ENCODE data around the gene LDB3. TPM values are rescaled to one million over a fixed set of nuclear protein-coding genes. Genes with fewer than 3 reads are reported as not detected.
"Not testable (repeated sequence)": the region's sequence is repeated elsewhere in the genome, so short reads cannot be mapped to it uniquely, and the experiment has no call there.

Gene LDB3
- total RNA-seq, 3 donors from 2014 or later (not counting 1 experiment from before 2014, with no cell fraction given): 0.11 to 0.12 TPM; not detected in 1

DNA sequence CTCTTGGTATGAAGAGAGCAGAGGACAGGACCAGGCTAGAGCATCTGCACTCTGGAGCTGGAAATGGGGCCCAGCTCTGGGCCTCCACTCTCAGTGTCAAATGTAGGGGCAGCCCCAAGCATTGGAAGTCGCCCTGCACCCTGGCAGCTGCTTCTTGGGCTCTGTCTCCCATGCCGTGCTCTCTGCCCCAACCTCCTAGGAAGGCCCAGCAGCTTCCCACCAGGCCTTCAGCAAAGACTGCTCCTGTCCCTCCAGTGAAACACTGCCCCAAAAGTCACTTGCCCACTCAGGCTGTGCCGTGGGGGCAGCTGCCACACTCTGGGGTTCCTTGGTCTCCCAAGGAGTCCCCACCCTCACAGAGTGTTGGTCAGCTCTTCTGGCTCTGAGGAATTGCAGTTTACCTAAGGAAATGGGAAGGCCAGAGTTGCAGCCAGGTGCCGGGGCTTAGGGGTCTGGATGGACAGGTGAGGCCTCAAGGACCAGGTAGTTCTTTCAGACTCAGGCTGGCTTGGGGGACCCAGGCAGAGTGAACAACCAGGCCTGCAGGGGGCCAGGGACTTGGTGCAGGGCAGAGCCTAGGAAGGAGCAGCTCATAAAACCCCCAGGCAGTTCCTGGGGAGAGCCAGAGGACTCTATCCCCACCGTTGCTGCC lies 23.4 kb upstream of the LDB3 start:
- peak in 1 of 3 donors; percentile 8 for ATAC-seq
- WGBS (ENCODE audit: insufficient coverage): 81% methylated on average over 5 of the region's 5 CpGs

DNA sequence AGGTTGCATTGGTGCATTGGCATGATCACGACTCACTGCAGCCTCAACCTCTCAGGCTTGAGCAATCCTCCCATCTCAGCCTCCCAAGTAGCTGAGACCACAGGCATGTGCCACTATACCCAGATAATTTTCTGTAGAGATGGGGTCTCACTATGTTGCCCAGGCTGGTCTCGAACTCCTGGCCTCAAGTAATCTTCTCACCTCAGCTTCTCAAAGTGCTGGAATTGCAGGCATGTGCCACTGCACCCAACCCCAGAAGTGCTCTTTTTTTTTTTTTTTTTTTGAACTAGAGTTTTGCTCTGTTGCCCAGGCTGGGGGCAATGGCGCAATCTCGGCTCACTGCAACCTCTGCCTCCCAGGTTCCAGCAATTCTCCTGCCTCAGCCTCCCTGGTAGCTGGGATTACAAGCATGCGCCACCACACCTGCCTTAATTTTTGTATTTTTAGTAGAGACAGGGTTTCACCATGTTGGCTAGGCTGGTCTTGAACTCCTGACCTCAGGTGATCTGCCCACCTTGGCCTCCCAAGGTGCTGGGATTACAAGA lies 22.6 kb upstream of the LDB3 start:
- intact Hi-C loops (cut with micrococcal nuclease): not testable (repeated sequence)

More for the DNA sequence above, 23.4 kb upstream of the LDB3 start:
- Histone ChIP-seq H3K27ac (ENCODE audit: low read length) (no peak overlapping the region), H3K4me1 (ENCODE audit: control insufficient read depth, insufficient read depth, low read length) (no peaks in the 10 kb centered on the region), H3K4me3 (ENCODE audit: low read length) (no peak overlapping the region), H3K9me3 (ENCODE audit: control insufficient read depth, insufficient read depth, low read length) (no peaks in the 10 kb centered on the region), H3K36me3 (ENCODE audit: control insufficient read depth, insufficient read depth, low read length) (no peaks in the 10 kb centered on the region), H3K27me3 (ENCODE audit: control insufficient read depth, insufficient read depth, low read length) (no peaks in the 10 kb centered on the region)
- H3K4me3 Mint-ChIP-seq: no peak overlapping the region
- peaks cover 7 to 10% of the 10 kb centered on the region in 2 donors for H3K4me1 Mint-ChIP-seq
- no peaks in the 10 kb centered on the region for H3K9me3 Mint-ChIP-seq
- H3K36me3 Mint-ChIP-seq: no peaks in the 10 kb centered on the region
- DNase-seq: no peak
- peaks cover 3 to 5% of the 10 kb centered on the region in 2 donors for H3K27me3 Mint-ChIP-seq (ENCODE audit: low read depth in 2 of 2)
- no peak overlapping the region for H3K27ac Mint-ChIP-seq
- TF ChIP-seq, protein P1, sequence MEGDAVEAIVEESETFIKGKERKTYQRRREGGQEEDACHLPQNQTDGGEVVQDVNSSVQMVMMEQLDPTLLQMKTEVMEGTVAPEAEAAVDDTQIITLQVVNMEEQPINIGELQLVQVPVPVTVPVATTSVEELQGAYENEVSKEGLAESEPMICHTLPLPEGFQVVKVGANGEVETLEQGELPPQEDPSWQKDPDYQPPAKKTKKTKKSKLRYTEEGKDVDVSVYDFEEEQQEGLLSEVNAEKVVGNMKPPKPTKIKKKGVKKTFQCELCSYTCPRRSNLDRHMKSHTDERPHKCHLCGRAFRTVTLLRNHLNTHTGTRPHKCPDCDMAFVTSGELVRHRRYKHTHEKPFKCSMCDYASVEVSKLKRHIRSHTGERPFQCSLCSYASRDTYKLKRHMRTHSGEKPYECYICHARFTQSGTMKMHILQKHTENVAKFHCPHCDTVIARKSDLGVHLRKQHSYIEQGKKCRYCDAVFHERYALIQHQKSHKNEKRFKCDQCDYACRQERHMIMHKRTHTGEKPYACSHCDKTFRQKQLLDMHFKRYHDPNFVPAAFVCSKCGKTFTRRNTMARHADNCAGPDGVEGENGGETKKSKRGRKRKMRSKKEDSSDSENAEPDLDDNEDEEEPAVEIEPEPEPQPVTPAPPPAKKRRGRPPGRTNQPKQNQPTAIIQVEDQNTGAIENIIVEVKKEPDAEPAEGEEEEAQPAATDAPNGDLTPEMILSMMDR (IDR thresholded peaks at IDR 0.05): no peak
- intact Hi-C loops (cut with micrococcal nuclease): no loop called here

DNA sequence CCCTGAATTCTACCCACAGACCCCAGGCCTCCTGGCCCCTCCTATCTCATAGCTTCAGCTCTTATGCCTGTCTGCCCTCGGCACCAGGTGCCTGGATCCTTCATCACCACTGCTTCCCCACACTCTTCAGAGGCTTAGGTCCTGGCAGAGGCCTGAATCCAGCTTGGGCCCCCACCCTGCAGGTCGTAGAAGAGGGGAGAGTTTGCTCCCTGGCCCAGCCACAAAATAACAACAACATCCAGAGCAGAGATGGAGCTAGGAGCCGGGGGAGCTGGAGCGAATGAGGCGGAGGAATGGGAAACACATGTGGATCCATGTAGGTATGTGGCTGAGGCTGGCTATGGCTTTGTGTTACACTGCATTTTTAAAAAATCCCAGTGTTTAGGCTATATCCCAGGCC lies 21.8 kb upstream of the LDB3 start:
- Histone ChIP-seq H3K27me3 (ENCODE audit: control insufficient read depth, insufficient read depth, low read length) (no peaks in the 10 kb centered on the region), H3K9me3 (ENCODE audit: control insufficient read depth, insufficient read depth, low read length) (no peaks in the 10 kb centered on the region), H3K4me1 (ENCODE audit: control insufficient read depth, insufficient read depth, low read length) (no peaks in the 10 kb centered on the region), H3K4me3 (ENCODE audit: low read length) (no peak overlapping the region), H3K27ac (ENCODE audit: low read length) (no peak overlapping the region), H3K36me3 (ENCODE audit: control insufficient read depth, insufficient read depth, low read length) (no peaks in the 10 kb centered on the region)
- Mint-ChIP-seq H3K36me3 (no peaks in the 10 kb centered on the region), H3K4me1 (peaks cover 7 to 10% of the 10 kb centered on the region in 2 donors), H3K27me3 (ENCODE audit: low read depth in 2 of 2) (no peaks in the 10 kb centered on the region), H3K4me3 (no peak overlapping the region), H3K27ac (no peak overlapping the region), H3K9me3 (no peaks in the 10 kb centered on the region)
- ATAC-seq (no peak), DNase-seq (no peak)
- TF ChIP-seq, protein P1 (IDR thresholded peaks at IDR 0.05): no peak
- WGBS (ENCODE audit: insufficient coverage): 96% methylated on average over 3 of the region's 5 CpGs
- intact Hi-C loops (cut with micrococcal nuclease): no loop called here

More for the DNA sequence above, 22.6 kb upstream of the LDB3 start:
- not testable (repeated sequence) for H3K4me1 ChIP-seq (ENCODE audit: control insufficient read depth, insufficient read depth, low read length); H3K27ac Mint-ChIP-seq; H3K27ac ChIP-seq (ENCODE audit: low read length); H3K9me3 ChIP-seq (ENCODE audit: control insufficient read depth, insufficient read depth, low read length); H3K4me3 Mint-ChIP-seq; ATAC-seq; H3K9me3 Mint-ChIP-seq; DNase-seq; H3K36me3 Mint-ChIP-seq; H3K36me3 ChIP-seq (ENCODE audit: control insufficient read depth, insufficient read depth, low read length); H3K4me3 ChIP-seq (ENCODE audit: low read length); H3K27me3 ChIP-seq (ENCODE audit: control insufficient read depth, insufficient read depth, low read length); H3K27me3 Mint-ChIP-seq (ENCODE audit: low read depth in 2 of 2); H3K4me1 Mint-ChIP-seq
- 94% methylated on average over 5 of the region's 5 CpGs for WGBS (ENCODE audit: insufficient coverage)

DNA sequence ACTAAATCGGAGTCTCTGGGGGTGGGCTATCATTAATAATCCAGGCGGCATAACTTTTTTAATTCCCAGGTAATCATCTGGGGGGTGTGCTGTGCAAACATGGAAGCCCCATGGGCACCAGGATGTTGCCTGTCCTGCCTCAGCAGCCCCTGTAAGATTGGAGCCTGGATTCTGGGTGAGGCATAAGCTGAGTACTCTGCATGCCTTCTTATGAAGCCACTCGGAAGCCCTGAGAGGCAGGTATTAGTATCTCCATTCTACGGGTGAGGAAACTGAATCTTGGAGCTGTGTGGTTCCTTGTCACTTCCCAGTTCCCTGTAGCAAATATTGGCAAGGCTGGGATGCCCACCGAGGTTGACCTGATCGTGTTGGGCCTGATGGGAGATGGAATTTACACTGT lies 21.4 kb upstream of the LDB3 start:
- no peak for DNase-seq
- Mint-ChIP-seq H3K9me3 (no peaks in the 10 kb centered on the region), H3K4me1 (peaks cover 7 to 10% of the 10 kb centered on the region in 2 donors), H3K27ac (no peak overlapping the region), H3K27me3 (ENCODE audit: low read depth in 2 of 2) (no peaks in the 10 kb centered on the region), H3K36me3 (no peaks in the 10 kb centered on the region), H3K4me3 (no peak overlapping the region)
- Histone ChIP-seq H3K27ac (ENCODE audit: low read length) (no peak overlapping the region), H3K4me1 (ENCODE audit: control insufficient read depth, insufficient read depth, low read length) (no peaks in the 10 kb centered on the region), H3K27me3 (ENCODE audit: control insufficient read depth, insufficient read depth, low read length) (no peaks in the 10 kb centered on the region), H3K9me3 (ENCODE audit: control insufficient read depth, insufficient read depth, low read length) (no peaks in the 10 kb centered on the region), H3K36me3 (ENCODE audit: control insufficient read depth, insufficient read depth, low read length) (no peaks in the 10 kb centered on the region), H3K4me3 (ENCODE audit: low read length) (no peak overlapping the region)
- 84% methylated on average over 6 of the region's 6 CpGs for WGBS (ENCODE audit: insufficient coverage)
- intact Hi-C loops (cut with micrococcal nuclease): no loop called here
- TF ChIP-seq, protein P1 (IDR thresholded peaks at IDR 0.05): no peak
- ATAC-seq: no peak

Measured in natural killer cell (primary cell).